NCI-H460 (cell line): ENCODE measurements around the gene SMARCD3. TPM values are rescaled to one million over a fixed set of nuclear protein-coding genes. Genes with fewer than 3 reads are reported as not detected.

ENCODE experiments used
- DNase-seq: peaks from one replicate; pipeline ENCODE4 v3.0.0-alpha.2; 2016; ENCODE audit warnings: low read depth; ENCODE audit errors: extremely low read depth
- total RNA-seq: library from RNA; depleted of rRNA; stranded (reverse); fragments of >200 nt; shearing (Covaris generic); gene quantifications from 2 replicates; pipeline ENCODE4 v1.2.3, GENCODE V29; 2014

Gene SMARCD3
- total RNA-seq, 1 experiment from 2014 or later = 43.5 TPM

DNA sequence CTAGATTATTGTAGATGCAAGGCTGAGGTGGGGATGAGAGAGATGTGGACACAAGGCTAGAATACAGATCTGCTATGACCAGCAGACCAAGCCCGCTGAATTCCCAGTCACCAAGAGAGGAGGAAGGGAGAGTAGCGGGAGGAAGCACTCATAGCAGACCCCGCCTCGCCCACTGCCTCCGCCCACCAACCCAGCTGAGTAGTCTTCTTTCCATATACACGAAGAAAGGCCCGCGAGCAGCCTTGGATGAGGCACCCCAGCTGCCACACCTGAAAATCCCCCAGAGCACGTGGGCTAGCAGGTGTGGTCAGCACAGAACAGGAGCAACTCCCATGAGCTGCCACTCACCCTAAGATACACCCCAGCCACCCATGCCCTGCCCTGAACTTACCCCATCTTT is 30.3 kb downstream of the SMARCD3 start:
- DNase-seq = no peak

DNA sequence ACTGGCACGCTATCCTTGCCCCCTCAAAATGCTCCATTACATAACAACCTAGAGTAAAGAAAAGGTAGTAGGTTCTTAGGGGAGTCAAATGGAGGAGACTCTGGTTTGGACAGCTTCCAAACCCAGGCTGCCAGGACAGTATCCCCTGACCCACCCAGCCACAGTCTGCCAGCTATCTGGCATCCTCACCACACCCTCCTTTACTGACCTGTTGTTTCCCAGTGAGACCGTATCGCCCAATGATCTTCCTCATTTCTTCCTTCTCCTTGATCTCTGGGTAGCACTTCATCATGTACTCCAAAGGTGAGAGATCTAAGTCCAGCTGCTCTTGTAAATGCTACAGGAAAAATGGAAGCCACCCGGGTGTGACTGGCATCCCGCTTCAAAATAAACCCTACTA is 33.1 kb downstream of the SMARCD3 start:
- DNase-seq = no peak

DNA sequence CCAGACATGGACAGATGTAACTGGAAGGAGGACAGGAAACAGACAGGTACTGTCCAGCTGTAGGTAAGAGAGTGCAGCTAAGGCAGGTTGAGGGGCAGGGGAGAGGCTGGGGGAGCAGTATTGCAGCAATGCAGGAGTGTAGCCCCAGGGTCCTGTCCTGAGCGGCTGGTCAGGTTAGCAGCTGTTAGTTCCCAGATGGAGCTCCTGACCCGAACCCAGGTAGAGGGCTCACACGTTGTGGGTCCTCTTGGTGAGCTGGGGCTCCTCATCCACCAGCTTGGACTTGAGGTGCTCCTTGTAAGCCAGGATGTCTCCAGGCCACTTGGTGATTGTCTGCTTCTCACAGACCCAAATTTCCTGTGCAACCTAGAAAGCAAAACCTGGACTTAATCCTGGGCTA is 34.7 kb downstream of the SMARCD3 start:
- DNase-seq = no peak

DNA sequence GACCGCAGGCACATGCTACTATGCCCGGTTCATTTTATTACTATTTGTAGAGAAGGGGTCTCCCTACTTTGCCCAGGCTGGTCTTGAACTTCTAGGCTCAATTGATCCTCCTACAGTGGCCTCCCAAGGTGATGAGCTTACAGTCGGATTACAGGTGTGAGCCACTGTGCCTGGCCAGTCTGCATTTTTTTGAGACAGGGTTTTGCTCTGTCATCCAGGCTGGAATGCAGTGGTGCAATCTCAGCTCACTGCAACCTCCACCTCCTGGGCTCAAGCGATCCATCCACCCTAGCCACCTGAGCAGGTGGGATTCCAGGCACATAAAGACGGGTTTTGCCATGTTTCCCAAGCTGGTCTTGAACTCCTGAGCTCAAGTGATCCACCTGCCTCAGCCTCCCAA is 35.9 kb downstream of the SMARCD3 start:
- no peak for DNase-seq

- no peak for DNase-seq
These were observed 37.2 kb downstream of the SMARCD3 start for GRCh38 chr7:151211155-151211772.

DNA sequence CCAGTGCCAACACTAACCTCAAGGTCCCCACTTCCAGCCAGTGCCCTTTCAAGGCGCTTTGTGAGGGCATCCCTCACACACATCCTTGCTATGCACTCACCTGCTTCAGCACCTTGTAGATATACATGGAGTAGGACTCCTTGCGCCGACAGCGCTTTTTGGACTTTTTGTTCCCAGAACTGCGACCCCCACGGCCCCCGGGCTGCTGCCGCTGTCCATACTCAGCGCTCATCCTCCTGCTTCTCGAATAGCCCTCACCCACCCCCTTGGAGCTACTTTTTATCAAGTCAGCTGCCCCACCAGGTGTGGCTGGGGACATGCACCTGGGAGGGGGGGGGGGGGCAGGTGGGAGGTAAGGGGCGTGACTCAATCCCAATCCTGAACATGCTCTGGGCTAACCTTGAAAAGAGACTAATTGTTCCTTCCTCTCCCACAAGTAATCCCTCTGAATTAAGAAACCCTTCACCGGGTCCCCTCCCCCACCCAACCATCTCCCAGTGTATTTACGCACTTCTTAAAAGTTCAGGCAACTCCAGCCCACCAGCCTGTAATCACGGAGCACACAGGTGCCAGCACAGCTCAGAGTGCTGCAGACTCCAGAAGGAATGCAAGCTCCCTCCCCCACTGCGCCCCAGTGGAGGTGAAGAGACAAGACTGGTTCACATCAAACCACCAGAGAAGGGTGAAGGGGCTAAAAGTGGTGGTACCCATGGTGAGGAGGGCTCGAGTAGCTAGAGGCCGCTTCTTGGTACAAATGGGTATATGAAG is 38.2 kb downstream of the SMARCD3 start, which contains the start of gene H2BK1:
Gene H2BK1, minus strand, starts transcription at position 402 of the 768 bp plus-strand sequence. Its CDS starts 170 bp downstream, at position 232.
- DNase-seq = no peak

DNA sequence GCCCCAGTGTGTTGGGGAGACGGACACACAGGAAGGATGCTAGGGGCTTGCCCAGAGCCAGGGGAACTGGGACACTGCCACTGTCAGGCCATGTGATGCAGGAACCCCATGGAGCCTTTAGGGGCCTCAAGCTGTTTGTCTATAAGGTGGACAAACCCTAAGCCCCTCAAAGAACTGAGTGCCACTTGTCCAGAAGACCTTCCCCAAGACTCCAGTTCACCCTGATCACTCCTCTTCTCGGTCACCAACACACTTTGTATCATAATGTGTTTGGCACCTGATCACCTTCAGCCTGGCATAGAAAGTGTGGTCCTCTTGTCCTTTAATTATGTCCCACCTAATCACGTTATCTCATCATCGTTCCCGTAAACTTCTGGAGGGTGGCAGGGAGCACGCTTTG is 38.9 kb downstream of the SMARCD3 start:
- no peak for DNase-seq

DNA sequence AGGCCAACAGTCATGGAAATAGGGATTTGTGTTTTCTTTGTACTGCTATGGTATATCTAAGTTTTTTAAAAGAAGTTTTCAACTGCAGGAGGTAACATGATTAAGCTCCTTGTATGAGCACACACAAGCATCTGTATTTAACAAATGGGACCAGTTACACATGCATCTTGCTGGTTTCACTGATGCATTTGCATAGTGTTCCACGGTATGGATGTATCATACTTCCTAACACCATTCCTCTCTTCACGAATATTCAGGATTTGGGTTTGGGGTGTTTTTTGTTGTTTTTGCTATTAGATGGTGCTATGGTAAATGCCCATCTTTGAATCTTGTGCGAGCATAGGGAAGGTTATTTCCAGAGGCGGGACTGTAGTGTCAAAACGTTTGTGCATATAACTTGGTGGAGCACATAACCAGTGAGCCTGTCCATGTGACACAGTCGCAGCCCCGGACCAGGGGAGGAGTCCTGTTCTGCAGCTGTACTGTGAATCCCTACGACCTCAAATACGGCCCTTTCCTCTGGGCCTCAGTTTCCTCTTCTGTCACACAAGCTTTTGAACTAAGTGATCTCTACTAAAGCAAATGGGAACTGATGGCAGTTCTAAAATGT is 40.1 kb downstream of the SMARCD3 start:
- DNase-seq = no peak

GRCh38 chr7:151207804-151208203 is 40.7 kb downstream of the SMARCD3 start:
- DNase-seq = no peak

DNA sequence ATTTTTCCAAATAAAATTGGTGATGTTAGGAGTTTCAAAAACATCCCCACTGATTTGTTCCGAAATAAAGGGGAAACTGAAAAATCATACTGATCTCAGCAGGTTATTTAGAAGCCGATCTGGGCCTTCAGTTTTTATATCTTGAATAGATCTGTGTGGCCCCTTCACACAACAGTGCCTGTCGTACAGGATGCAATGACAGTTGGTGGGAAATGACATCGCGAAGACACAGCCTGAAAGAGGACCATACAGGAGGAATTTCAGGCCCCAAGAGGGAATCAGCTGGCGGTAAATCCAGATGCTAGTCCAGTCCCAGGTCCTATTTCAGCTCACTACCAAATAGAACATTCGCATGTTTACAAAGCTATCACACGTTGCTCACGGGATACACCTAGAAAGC is 41.2 kb downstream of the SMARCD3 start:
- DNase-seq = no peak

- no peak for DNase-seq
These were observed 41.6 kb downstream of the SMARCD3 start for GRCh38 chr7:151206914-151207313.

- DNase-seq = no peak
These were observed 42.8 kb downstream of the SMARCD3 start for GRCh38 chr7:151205730-151206129.

GRCh38 chr7:151204383-151205032 is 44.0 kb downstream of the SMARCD3 start:
- no peak for DNase-seq

DNA sequence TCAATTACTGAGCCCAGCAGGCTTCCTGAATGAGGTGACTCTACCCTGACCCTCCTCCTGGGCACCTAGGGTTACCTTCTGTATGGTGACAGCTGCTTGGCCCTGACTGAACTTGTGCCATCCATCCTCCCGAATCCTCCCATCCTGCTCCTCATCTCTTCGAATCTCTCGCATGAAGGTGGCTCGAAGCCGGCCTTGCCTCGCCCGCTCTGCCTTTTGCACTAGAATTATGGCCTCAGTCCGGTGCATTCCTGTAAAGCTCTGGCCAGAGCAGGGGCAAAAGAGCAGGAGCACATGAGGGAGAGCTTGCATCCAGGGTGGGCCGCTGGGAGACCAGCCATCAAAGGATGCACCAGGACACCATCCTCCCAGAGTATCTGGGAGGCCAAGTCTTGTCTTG is 45.7 kb downstream of the SMARCD3 start:
- DNase-seq = no peak

- DNase-seq = no peak
These were observed 46.7 kb downstream of the SMARCD3 start for GRCh38 chr7:151201751-151202150.

- DNase-seq = no peak
These were observed 47.1 kb downstream of the SMARCD3 start for GRCh38 chr7:151201344-151201743.

DNA sequence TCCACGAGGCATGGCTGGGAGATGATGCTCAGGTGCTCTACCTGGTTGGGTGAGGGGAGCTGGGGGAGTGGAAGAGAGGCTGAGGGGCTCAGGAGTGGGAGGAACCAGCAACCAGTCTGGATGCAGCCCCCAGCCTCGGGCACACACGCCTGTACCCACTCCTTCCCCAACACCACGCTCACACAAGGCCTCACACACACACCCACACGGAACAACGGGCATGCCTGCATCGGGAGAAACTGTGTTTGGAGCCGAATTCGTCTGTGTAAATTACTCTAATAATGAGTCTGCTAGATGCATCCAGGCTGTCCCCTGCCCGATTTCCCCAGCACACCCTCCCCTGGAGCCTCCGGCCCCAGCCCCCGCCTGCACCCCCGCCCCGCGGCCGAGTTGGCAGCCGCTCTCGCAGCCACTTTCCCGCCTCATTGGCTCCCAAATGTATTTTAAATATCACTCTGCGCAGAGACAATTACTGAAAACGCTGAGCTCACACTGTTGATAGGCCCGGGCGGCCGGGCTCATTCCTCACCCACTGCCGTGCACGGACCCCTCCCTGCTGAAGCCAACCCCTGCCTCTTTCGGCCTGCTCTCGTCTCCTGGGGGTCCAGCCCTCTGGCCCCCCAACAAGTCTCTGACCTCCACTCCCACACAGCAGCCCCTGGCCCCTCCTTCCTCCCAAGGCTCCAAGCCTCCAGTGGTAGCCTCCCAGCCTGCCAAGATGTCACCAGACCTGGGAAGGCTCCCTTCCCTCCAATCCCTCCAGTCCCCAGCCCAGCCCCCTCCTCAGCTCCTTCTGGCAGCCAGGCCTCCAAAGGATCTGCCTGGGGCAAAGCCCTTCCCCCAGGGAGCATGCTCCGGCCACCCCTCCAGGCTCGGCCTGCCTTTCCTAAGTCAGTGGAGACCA is 49.3 kb downstream of the SMARCD3 start:
- no peak for DNase-seq

DNA sequence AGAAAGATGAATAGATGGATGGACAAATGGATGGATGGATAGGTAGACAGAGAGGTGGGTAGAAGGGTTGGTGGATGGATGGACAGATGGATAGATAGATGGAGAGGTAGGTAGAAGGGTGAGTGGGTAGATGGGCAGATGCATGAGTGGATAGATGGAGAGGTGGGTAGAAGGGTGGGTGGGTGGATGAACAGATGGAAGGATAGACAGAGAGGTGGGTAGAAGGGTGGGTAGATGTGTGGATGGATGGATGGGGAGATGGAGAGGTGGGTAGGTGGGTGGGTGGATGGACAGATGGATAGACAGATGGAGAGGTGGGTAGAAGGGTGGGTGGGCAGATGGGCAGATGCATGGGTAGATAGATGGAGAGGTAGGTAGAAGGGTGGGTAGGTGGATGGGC is 50.6 kb downstream of the SMARCD3 start:
- DNase-seq = no peak

DNA sequence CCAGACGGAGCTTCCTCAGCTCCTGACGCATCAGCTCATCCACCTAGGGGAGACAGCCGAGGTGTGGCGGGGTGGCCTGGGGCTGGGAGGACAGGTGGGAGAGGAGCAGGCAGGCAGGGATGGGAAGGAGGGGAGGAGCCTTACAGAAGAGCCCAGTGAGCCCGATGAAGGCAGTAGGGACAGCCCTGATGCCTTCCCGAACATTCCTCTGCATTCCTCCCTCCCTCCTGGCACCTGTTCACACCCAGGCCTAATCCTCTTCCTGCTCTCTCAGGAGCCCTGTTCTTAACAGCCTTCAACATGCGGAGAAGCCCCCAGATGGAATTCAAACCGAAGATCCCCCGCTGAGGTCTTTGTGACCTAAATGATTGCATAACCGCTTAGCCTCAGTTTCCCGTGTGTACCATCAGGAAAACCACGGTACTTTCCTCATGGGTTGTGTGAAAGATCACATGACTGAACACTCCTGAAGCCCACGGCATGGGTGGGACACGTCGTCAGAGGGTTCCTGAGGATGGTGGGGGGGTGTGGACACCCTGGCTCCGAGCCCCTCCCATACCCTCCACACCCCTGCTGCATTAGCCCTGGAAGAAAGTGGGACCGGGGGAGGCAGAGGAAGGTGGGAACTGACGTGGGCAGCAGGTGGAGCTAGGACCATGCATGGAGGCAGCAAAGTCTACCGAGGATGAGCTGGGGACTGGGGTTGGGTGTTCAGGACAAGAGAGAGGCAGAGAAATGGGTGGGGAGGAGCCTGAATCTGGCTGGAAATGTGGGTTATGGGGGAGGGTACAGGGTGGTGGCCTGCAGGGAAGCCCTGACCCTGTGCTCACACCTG is 52.7 kb downstream of the SMARCD3 start:
- DNase-seq = no peak
